WTC11 (cell line): ENCODE data around the gene HLA-DPA1. TPM values are rescaled to one million over a fixed set of nuclear protein-coding genes. Genes with fewer than 3 reads are reported as not detected.

ENCODE experiments used
- ATAC-seq: fragments of 200-7000 bp; cut with Tn5 transposase; 2 replicates; pipeline ENCODE4 v1.10.0; 2021; ENCODE audit warnings: mild to moderate bottlenecking, moderate library complexity
- CTCF ChIA-PET: fragments of 300-600 bp; sonication (Branson Sonifier 250); formaldehyde crosslinking; loops from one replicate; lab custom pipeline; 2021; ENCODE audit warnings: antibody characterized with exemption; lab: Charles Lee
- POLR2A ChIA-PET: fragments of 350-600 bp; sonication (Branson Sonifier 250); formaldehyde crosslinking; loops from one replicate; lab custom pipeline; 2021; ENCODE audit warnings: antibody characterized with exemption; lab: Charles Lee
- DNase-seq: peaks from one replicate; pipeline ENCODE4 v3.0.0; 2021; ENCODE audit warnings: low spot score
- H3K27ac Mint-ChIP-seq: 2 replicates; pipeline ENCODE4 v1.8.0; 2021; ENCODE audit warnings: mixed read lengths
- H3K27me3 Mint-ChIP-seq: 2 replicates; pipeline ENCODE4 v1.8.0; 2021; ENCODE audit warnings: low read depth, mild to moderate bottlenecking, moderate library complexity, mixed read lengths
- H3K36me3 Mint-ChIP-seq: 2 replicates; pipeline ENCODE4 v1.8.0; 2021; ENCODE audit warnings: mixed read lengths
- H3K4me1 Mint-ChIP-seq: 2 replicates; pipeline ENCODE4 v1.8.0; 2022; ENCODE audit warnings: mixed read lengths
- H3K4me3 Mint-ChIP-seq: 2 replicates; pipeline ENCODE4 v1.8.0; 2021; ENCODE audit warnings: mild to moderate bottlenecking, moderate library complexity, mixed read lengths
- H3K9me3 Mint-ChIP-seq: 2 replicates; pipeline ENCODE4 v1.8.0; 2021; ENCODE audit warnings: mixed read lengths
- ATF1 ChIP-seq: sonication (generic); formaldehyde crosslinking; IDR thresholded peaks from 2 replicates; pipeline ENCODE4 v1.8.1; 2023; ENCODE audit warnings: mild to moderate bottlenecking, moderate library complexity, missing genetic modification reagents
- E2F1 ChIP-seq: sonication (generic); formaldehyde crosslinking; IDR thresholded peaks from 2 replicates; pipeline ENCODE4 v1.8.0; 2022; ENCODE audit warnings: mild to moderate bottlenecking, missing genetic modification reagents
- E2F4 ChIP-seq: sonication (generic); formaldehyde crosslinking; IDR thresholded peaks from 2 replicates; pipeline ENCODE4 v1.8.1; 2022; ENCODE audit warnings: low read depth, mild to moderate bottlenecking, moderate library complexity, missing genetic modification reagents, borderline replicate concordance
- ETV6 ChIP-seq: sonication (generic); formaldehyde crosslinking; IDR thresholded peaks from 2 replicates; pipeline ENCODE4 v1.8.1; 2022; ENCODE audit warnings: mild to moderate bottlenecking, missing genetic modification reagents
- FOXP4 ChIP-seq: sonication (generic); formaldehyde crosslinking; IDR thresholded peaks from 2 replicates; pipeline ENCODE4 v1.8.0; 2022; ENCODE audit warnings: mild to moderate bottlenecking, missing genetic modification reagents
- GABPB1 ChIP-seq: sonication (generic); formaldehyde crosslinking; IDR thresholded peaks from 2 replicates; pipeline ENCODE4 v1.8.1; 2023; ENCODE audit warnings: mild to moderate bottlenecking, missing genetic modification reagents
- GRHL2 ChIP-seq: fragments of 250-450 bp; sonication (Bioruptor Pico); IDR thresholded peaks from 2 replicates; pipeline ENCODE4 v1.8.0; 2022; ENCODE audit warnings: mild to moderate bottlenecking, moderate library complexity; ENCODE audit not compliant: insufficient replicate concordance, severe bottlenecking
- HMGA2 ChIP-seq: fragments of 250-450 bp; sonication (Bioruptor Pico); IDR thresholded peaks from 2 replicates; pipeline ENCODE4 v1.4.0; 2021; ENCODE audit warnings: mild to moderate bottlenecking, moderate library complexity
- IRF1 ChIP-seq: sonication (generic); formaldehyde crosslinking; IDR thresholded peaks from 2 replicates; pipeline ENCODE4 v1.8.0; 2023; ENCODE audit warnings: missing genetic modification reagents
- NFATC4 ChIP-seq: fragments of 250-450 bp; sonication (Bioruptor Pico); IDR thresholded peaks from 2 replicates; pipeline ENCODE4 v1.9.0; 2021; ENCODE audit warnings: mild to moderate bottlenecking
- NFE2L1 ChIP-seq: sonication (generic); formaldehyde crosslinking; IDR thresholded peaks from 2 replicates; pipeline ENCODE4 v1.8.1; 2023; ENCODE audit warnings: missing genetic modification reagents
- NFYB ChIP-seq: sonication (generic); formaldehyde crosslinking; conservative IDR thresholded peaks from 2 replicates; pipeline ENCODE4 v1.8.0; 2022; ENCODE audit warnings: low read depth, missing genetic modification reagents
- NR2C2 ChIP-seq: sonication (generic); formaldehyde crosslinking; IDR thresholded peaks from 2 replicates; pipeline ENCODE4 v1.8.0; 2022; ENCODE audit warnings: mild to moderate bottlenecking, missing genetic modification reagents
- NR3C1 ChIP-seq: sonication (generic); formaldehyde crosslinking; conservative IDR thresholded peaks from 2 replicates; pipeline ENCODE4 v1.8.1; 2023; ENCODE audit warnings: low read depth, mild to moderate bottlenecking, missing genetic modification reagents
- SMAD3 ChIP-seq: sonication (generic); formaldehyde crosslinking; IDR thresholded peaks from 2 replicates; pipeline ENCODE4 v1.8.0; 2022; ENCODE audit warnings: missing genetic modification reagents, mild to moderate bottlenecking, borderline replicate concordance
- SOX15 ChIP-seq: fragments of 250-450 bp; sonication (Bioruptor Pico); IDR thresholded peaks from 2 replicates; pipeline ENCODE4 v1.9.0; 2021; ENCODE audit warnings: mild to moderate bottlenecking
- STAT6 ChIP-seq: sonication (generic); formaldehyde crosslinking; conservative IDR thresholded peaks from 2 replicates; pipeline ENCODE4 v1.8.1; 2023; ENCODE audit warnings: mild to moderate bottlenecking, low read depth, missing genetic modification reagents, moderate library complexity
- ZBTB21 ChIP-seq: sonication (generic); formaldehyde crosslinking; IDR thresholded peaks from 2 replicates; pipeline ENCODE4 v1.8.1; 2023; ENCODE audit warnings: mild to moderate bottlenecking, missing genetic modification reagents, borderline replicate concordance
- ZNF219 ChIP-seq: sonication (generic); formaldehyde crosslinking; IDR thresholded peaks from 2 replicates; pipeline ENCODE4 v1.8.0; 2023; ENCODE audit warnings: missing genetic modification reagents, mild to moderate bottlenecking, borderline replicate concordance
- ZNF423 ChIP-seq: fragments of 250-450 bp; sonication (Bioruptor Pico); IDR thresholded peaks from 2 replicates; pipeline ENCODE4 v2.1.2; 2022; ENCODE audit warnings: mild to moderate bottlenecking, moderate library complexity
- ZNF532 ChIP-seq: fragments of 250-450 bp; sonication (Bioruptor Pico); IDR thresholded peaks from 2 replicates; pipeline ENCODE4 v1.9.0; 2021; ENCODE audit warnings: mild to moderate bottlenecking, borderline replicate concordance
- ZSCAN18 ChIP-seq: fragments of 250-450 bp; sonication (Bioruptor Pico); IDR thresholded peaks from 2 replicates; pipeline ENCODE4 v2.1.2; 2022; ENCODE audit warnings: mild to moderate bottlenecking, moderate library complexity
- total RNA-seq: library from RNA; stranded (reverse); gene quantifications from 3 replicates; pipeline ENCODE4 v1.2.3, GENCODE V29; 2021

The HLA-DPA1 gene
- total RNA-seq, 1 experiment from 2014 or later = 4.9 TPM

GRCh38 chr6:33075208-33075567 lies 1.7 kb upstream of the HLA-DPA1 start:
- CTCF ChIA-PET = interaction anchor here (1.0 to 1.6 kb wide), 5 partner anchors 26 to 91 kb away, joined by 4 to 5 read pairs (median 4); no protein-coding TSS in a partner anchor
- no peak for ATAC-seq
- DNase-seq = no peak
- Mint-ChIP-seq H3K27ac (no peak overlapping the region), H3K36me3 (no peaks in the 10 kb centered on the region), H3K4me3 (no peak overlapping the region), H3K27me3 (peaks cover 10% of the 10 kb centered on the region), H3K9me3 (no peaks in the 10 kb centered on the region)
- no peak for TF ChIP-seq GRHL2 (CRISPR knock-in tag)
- TF ChIP-seq NFATC4 (CRISPR knock-in tag) = no peak
- TF ChIP-seq E2F1 = no peak
- no peak for TF ChIP-seq SOX15 (CRISPR knock-in tag)
- no peak for TF ChIP-seq GABPB1 (CRISPR knock-in tag)
- TF ChIP-seq ZNF423 (CRISPR knock-in tag) = no peak
- TF ChIP-seq HMGA2 (CRISPR knock-in tag) = no peak
- TF ChIP-seq ZNF532 (CRISPR knock-in tag) = no peak
- no peak for TF ChIP-seq IRF1 (CRISPR knock-in tag)
- no peak for TF ChIP-seq NFYB (CRISPR knock-in tag)
- no peak for TF ChIP-seq SMAD3 (CRISPR knock-in tag)
- TF ChIP-seq, all 79 proteins: peak for 0
- POLR2A ChIA-PET = no interaction called here
- peaks cover 8% of the 10 kb centered on the region for H3K4me1 Mint-ChIP-seq

- Mint-ChIP-seq H3K27me3 (peaks cover 6% of the 10 kb centered on the region), H3K36me3 (no peaks in the 10 kb centered on the region), H3K9me3 (no peaks in the 10 kb centered on the region), H3K27ac (no peak overlapping the region), H3K4me1 (peaks cover 5% of the 10 kb centered on the region), H3K4me3 (no peak overlapping the region)
- ChIA-PET CTCF (interaction anchor here (0.8 to 2.2 kb wide), 7 partner anchors 10 to 176 kb away, joined by 3 to 11 read pairs (median 4); partner anchors contain the start of gene HLA-DMA), POLR2A (no interaction called here)
- no peak for DNase-seq
- ATAC-seq = no peak
- TF ChIP-seq NR3C1 (CRISPR knock-in tag) (no peak), E2F4 (CRISPR knock-in tag) (no peak), STAT6 (no peak), ZBTB21 (CRISPR knock-in tag) (no peak), ETV6 (no peak), NR2C2 (CRISPR knock-in tag) (no peak), ZNF219 (CRISPR knock-in tag) (no peak), ATF1 (CRISPR knock-in tag) (no peak), FOXP4 (CRISPR knock-in tag) (no peak), ZSCAN18 (CRISPR knock-in tag) (no peak), NFE2L1 (CRISPR knock-in tag) (no peak)
These were observed 845 bp downstream of the HLA-DPA1 start for GRCh38 chr6:33072508-33073100.
